Ishikawa (cell line): ENCODE results near the gene MEIS3.

Source experiments
- CEBPB ChIP-seq: IDR thresholded peaks from 2 replicates; pipeline ENCODE4 v1.6.1; 2012
- CREB1 ChIP-seq: IDR thresholded peaks from 2 replicates; pipeline ENCODE4 v1.6.1; 2012; ENCODE audit warnings: low read depth
- EGR1 ChIP-seq: IDR thresholded peaks from 2 replicates; pipeline ENCODE4 v1.6.1; 2012
- EP300 ChIP-seq: IDR thresholded peaks from 2 replicates; pipeline ENCODE4 v1.6.1; 2012; ENCODE audit warnings: borderline replicate concordance
- FOXM1 ChIP-seq: IDR thresholded peaks from 2 replicates; pipeline ENCODE4 v1.6.1; 2012; ENCODE audit warnings: low read depth, borderline replicate concordance
- MAX ChIP-seq: IDR thresholded peaks from 2 replicates; pipeline ENCODE4 v1.6.1; 2012
- NFIC ChIP-seq: IDR thresholded peaks from 2 replicates; pipeline ENCODE4 v1.6.1; 2012
- RAD21 ChIP-seq: IDR thresholded peaks from 2 replicates; pipeline ENCODE4 v1.6.1; 2012; ENCODE audit warnings: low read depth
- REST ChIP-seq: IDR thresholded peaks from 2 replicates; pipeline ENCODE4 v1.6.1; 2012; ENCODE audit warnings: low read depth, mild to moderate bottlenecking
- TAF1 ChIP-seq: IDR thresholded peaks from 2 replicates; pipeline ENCODE4 v1.6.1; 2012; ENCODE audit warnings: low read depth, mild to moderate bottlenecking
- TCF12 ChIP-seq: IDR thresholded peaks from 2 replicates; pipeline ENCODE4 v1.6.1; 2012; ENCODE audit warnings: low read depth
- TEAD4 ChIP-seq: IDR thresholded peaks from 2 replicates; pipeline ENCODE4 v1.6.1; 2012
- USF1 ChIP-seq: IDR thresholded peaks from 2 replicates; pipeline ENCODE4 v1.6.1; 2012
- YY1 ChIP-seq: IDR thresholded peaks from 2 replicates; pipeline ENCODE4 v1.6.1; 2012; ENCODE audit warnings: low read depth
- ZBTB7A ChIP-seq: IDR thresholded peaks from 2 replicates; pipeline ENCODE4 v1.6.1; 2012; ENCODE audit warnings: low read depth

The MEIS3 gene

GRCh38 chr19:47448360-47448727 is 29.0 kb upstream of the MEIS3 start:
- no peak for TF ChIP-seq FOXM1
- no peak for TF ChIP-seq TCF12

- TF ChIP-seq MAX, result peak; percentile 99
- TF ChIP-seq EGR1, result 0 out of 2 replicates have a peak, but pooled peaks have one; percentile 9
- no peak for TF ChIP-seq NFIC
- TF ChIP-seq USF1, result peak; percentile 78
These were observed 28.4 kb upstream of the MEIS3 start for GRCh38 chr19:47447470-47448359.

GRCh38 chr19:47446534-47447469 is 27.5 kb upstream of the MEIS3 start:
- TF ChIP-seq USF1, result no peak

- TF ChIP-seq EGR1 (peak; percentile 99), REST (peak; percentile 6; the same call in 1 of the 2 replicates), USF1 (no peak)
These were observed 26.6 kb upstream of the MEIS3 start for GRCh38 chr19:47445937-47446402.

GRCh38 chr19:47445527-47445926 is 26.2 kb upstream of the MEIS3 start:
- TF ChIP-seq EP300 (no peak), REST (0 out of 2 replicates have a peak, but pooled peaks have one; percentile 4)

- TF ChIP-seq TEAD4 (0 out of 2 replicates have a peak, but pooled peaks have one; percentile 7), REST (peak; percentile 97), TCF12 (no peak), MAX (no peak), CREB1 (no peak), EGR1 (peak; percentile 92), ZBTB7A (peak; percentile 75; the same call in 1 of the 2 replicates), EP300 (no peak), TAF1 (no peak), YY1 (no peak), FOXM1 (no peak), RAD21 (no peak), CEBPB (no peak), USF1 (no peak), NFIC (no peak)
These were observed 25.1 kb upstream of the MEIS3 start for GRCh38 chr19:47444388-47444821.
